Keratinocyte (primary cell): ENCODE data around the gene KICS2. TPM values are rescaled to one million over a fixed set of nuclear protein-coding genes. Genes with fewer than 3 reads are reported as not detected.

Source experiments
- DNase-seq: peaks from one replicate; pipeline ENCODE4 v3.0.0-alpha.2; 2011; ENCODE audit warnings: low read depth, missing footprints, low spot score
- FAIRE-seq: peaks from 2 replicates; lab custom pipeline; 2011; peaks lifted over from hg19 to GRCh38; lab: Jason Lieb, UNC
- H2AFZ ChIP-seq: 2 replicates; pipeline ENCODE4 v1.6.0; 2012; ENCODE audit warnings: low read length, control low read depth, inconsistent platforms; ENCODE audit not compliant: control insufficient read depth
- H3K27ac ChIP-seq: 2 replicates; pipeline ENCODE4 v1.5.1; 2011; ENCODE audit warnings: low read length; ENCODE audit not compliant: control insufficient read depth, insufficient read depth
- H3K27me3 ChIP-seq: 3 replicates; pipeline ENCODE4 v1.6.0; 2011; ENCODE audit warnings: low read length; ENCODE audit not compliant: control insufficient read depth, insufficient read depth; ENCODE audit errors: extremely low read depth
- H3K36me3 ChIP-seq, 2 experiments: 2 replicates in 1 of 2; 3 replicates in 1 of 2; pipeline ENCODE4 v1.5.1; 2011; ENCODE audit warnings: low read length in 2 of 2, mild to moderate bottlenecking in 1 of 2; ENCODE audit not compliant: control insufficient read depth in 2 of 2, insufficient read depth in 2 of 2; ENCODE audit errors: extremely low read depth in 1 of 2
- H3K4me1 ChIP-seq: 3 replicates; pipeline ENCODE4 v1.5.1; 2011; ENCODE audit warnings: low read length; ENCODE audit not compliant: control insufficient read depth, insufficient read depth; ENCODE audit errors: extremely low read depth
- H3K4me2 ChIP-seq: 3 replicates; pipeline ENCODE4 v1.6.0; 2011; ENCODE audit warnings: low read depth, low read length; ENCODE audit not compliant: control insufficient read depth, insufficient read depth; ENCODE audit errors: extremely low read depth
- H3K4me3 ChIP-seq, 3 experiments: fragments of 200-600 bp in 1 of 3; sonication (generic) in 1 of 3; 2 replicates in 2 of 3; 3 replicates in 1 of 3; pipeline ENCODE4 v1.5.1; 2011 to 2016; ENCODE audit warnings: low read length in 3 of 3, mild to moderate bottlenecking in 3 of 3, control low read depth in 2 of 3, inconsistent platforms in 1 of 3, low read depth in 1 of 3, mixed read lengths in 1 of 3, mixed run types in 1 of 3, moderate library complexity in 1 of 3; ENCODE audit not compliant: control insufficient read depth in 2 of 3, insufficient read depth in 2 of 3; ENCODE audit errors: extremely low read depth in 1 of 3
- H3K79me2 ChIP-seq: 2 replicates; pipeline ENCODE4 v1.6.0; 2012; ENCODE audit warnings: low read length; ENCODE audit not compliant: control insufficient read depth, insufficient read depth
- H3K9ac ChIP-seq: 3 replicates; pipeline ENCODE4 v1.6.0; 2011; ENCODE audit warnings: low read length; ENCODE audit not compliant: control insufficient read depth, insufficient read depth; ENCODE audit errors: extremely low read depth
- H3K9me1 ChIP-seq: 3 replicates; pipeline ENCODE4 v1.6.0; 2011; ENCODE audit warnings: low read length; ENCODE audit not compliant: control insufficient read depth, insufficient read depth; ENCODE audit errors: extremely low read depth
- H3K9me3 ChIP-seq: 2 replicates; pipeline ENCODE4 v1.5.1; 2012; ENCODE audit warnings: low read depth, low read length; ENCODE audit not compliant: control insufficient read depth
- H4K20me1 ChIP-seq: 3 replicates; pipeline ENCODE4 v1.6.0; 2011; ENCODE audit warnings: low read length; ENCODE audit not compliant: control insufficient read depth, insufficient read depth; ENCODE audit errors: extremely low read depth
- EZH2 ChIP-seq: IDR thresholded peaks from one replicate; pipeline ENCODE4 v1.6.1; 2012; ENCODE audit warnings: inconsistent platforms, mild to moderate bottlenecking, low read length, moderate library complexity
- dilution Hi-C: fragments of 300-500 bp; cut with MboI; formaldehyde crosslinking; loops from one replicate; pipeline ENCODE4 v1.7.0; 2020; ENCODE audit warnings: low sequenced_read_pairs; ENCODE audit not compliant: extremely low pct_ligation_motif_present
- polyA plus RNA-seq, 5 experiments: library from polyadenylated mRNA; depleted of rRNA in 3 of 5; stranded (reverse) in 3 of 5; stranded (forward) in 1 of 5; unstranded in 1 of 5; fragments of >200 nt; gene quantifications; 1 replicate in 1 of 5; 2 replicates in 3 of 5; 3 replicates in 1 of 5; pipeline versions ENCODE4 v1.2.1 to v1.2.3, GENCODE V29; 2011 to 2012; ENCODE audit warnings: missing spikeins in 2 of 5, low read depth in 1 of 5, low replicate concordance in 1 of 5
- TF ChIP-seq, protein P1 (sequence below), 3 experiments: IDR thresholded peaks in 1 of 3; conservative IDR thresholded peaks in 1 of 3; optimal IDR thresholded peaks in 1 of 3; 2 replicates in 2 of 3; 3 replicates in 1 of 3; pipeline versions ENCODE3 to v1.5.1; 2011; ENCODE audit warnings: low read length in 3 of 3, mild to moderate bottlenecking in 3 of 3, moderate library complexity in 2 of 3, control low read depth in 1 of 3, inconsistent platforms in 1 of 3; ENCODE audit not compliant: insufficient read depth in 2 of 3; ENCODE audit errors: extremely low read depth in 1 of 3

The KICS2 gene
- polyA plus RNA-seq, 1 donor (not counting 4 experiments of a cell fraction or from before 2014, with no cell fraction given) = 6.2 TPM

DNA sequence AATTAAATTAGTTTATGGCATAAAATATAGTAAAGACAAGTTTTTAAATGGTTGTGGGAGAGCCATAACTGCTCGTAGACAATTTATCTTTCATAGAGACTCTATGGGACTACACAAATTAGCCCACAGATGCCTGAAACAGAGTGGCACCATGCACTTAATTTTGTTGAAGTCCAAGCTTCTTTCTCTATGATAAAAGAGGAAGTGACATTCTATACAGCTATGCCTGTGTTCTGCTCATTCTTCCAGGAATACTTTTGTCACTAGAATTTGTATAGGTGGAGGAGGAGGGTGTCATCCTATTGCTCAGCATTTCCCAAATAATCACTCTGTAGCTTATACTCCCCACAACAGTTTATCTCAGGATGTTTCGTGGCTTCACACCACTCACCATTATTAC is 43.7 kb upstream of the KICS2 start:
- TF ChIP-seq, protein P1, sequence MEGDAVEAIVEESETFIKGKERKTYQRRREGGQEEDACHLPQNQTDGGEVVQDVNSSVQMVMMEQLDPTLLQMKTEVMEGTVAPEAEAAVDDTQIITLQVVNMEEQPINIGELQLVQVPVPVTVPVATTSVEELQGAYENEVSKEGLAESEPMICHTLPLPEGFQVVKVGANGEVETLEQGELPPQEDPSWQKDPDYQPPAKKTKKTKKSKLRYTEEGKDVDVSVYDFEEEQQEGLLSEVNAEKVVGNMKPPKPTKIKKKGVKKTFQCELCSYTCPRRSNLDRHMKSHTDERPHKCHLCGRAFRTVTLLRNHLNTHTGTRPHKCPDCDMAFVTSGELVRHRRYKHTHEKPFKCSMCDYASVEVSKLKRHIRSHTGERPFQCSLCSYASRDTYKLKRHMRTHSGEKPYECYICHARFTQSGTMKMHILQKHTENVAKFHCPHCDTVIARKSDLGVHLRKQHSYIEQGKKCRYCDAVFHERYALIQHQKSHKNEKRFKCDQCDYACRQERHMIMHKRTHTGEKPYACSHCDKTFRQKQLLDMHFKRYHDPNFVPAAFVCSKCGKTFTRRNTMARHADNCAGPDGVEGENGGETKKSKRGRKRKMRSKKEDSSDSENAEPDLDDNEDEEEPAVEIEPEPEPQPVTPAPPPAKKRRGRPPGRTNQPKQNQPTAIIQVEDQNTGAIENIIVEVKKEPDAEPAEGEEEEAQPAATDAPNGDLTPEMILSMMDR (optimal IDR thresholded peaks at IDR 0.05 in 1 of 3, IDR thresholded peaks at IDR 0.05 in 1 of 3, conservative IDR thresholded peaks at IDR 0.05 in 1 of 3; ENCODE audit: extremely low read depth in 1 of 3, insufficient read depth in 2 of 3, low read length in 3 of 3) = no peak
- no peak for TF ChIP-seq EZH2
- FAIRE-seq = no peak

DNA sequence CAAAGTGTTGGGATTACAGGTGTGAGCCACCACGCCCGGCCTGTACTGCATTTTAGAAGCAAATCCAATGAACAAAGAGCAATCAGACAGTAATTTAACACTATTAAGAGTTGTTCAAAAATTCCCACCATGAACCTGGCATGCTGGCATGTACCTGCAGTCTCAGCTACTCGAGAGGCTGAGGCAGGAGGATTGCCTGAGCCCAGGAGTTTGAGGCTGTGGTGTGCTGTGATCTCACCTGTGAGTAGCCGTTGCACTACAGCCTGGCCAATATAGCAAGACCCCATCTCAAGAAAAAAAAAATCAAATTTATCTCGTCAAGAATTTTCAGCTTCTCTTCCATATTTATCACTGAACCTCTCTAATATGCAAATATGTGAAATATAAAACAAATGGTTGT is 39.7 kb upstream of the KICS2 start:
- Histone ChIP-seq H3K27ac (no peak overlapping the region), H3K4me1 (no peaks in the 10 kb centered on the region), H3K27me3 (no peaks in the 10 kb centered on the region), H3K9me3 (no peaks in the 10 kb centered on the region), H3K9ac (no peak overlapping the region), H4K20me1 (no peaks in the 10 kb centered on the region), H3K4me2 (no peak overlapping the region), H3K9me1 (no peaks in the 10 kb centered on the region), H3K36me3 (no peaks in the 10 kb centered on the region), H3K79me2 (no peaks in the 10 kb centered on the region), H3K4me3 (no peak overlapping the region), H2AFZ (no peak overlapping the region)
- dilution Hi-C loops = loop anchor here (25.0 kb wide), 1 partner anchor 425 kb away; the partner anchor contains the start of gene SRGAP1
- FAIRE-seq (no peak), DNase-seq (no peak)
- TF ChIP-seq, protein P1 (optimal IDR thresholded peaks at IDR 0.05 in 1 of 3, IDR thresholded peaks at IDR 0.05 in 1 of 3, conservative IDR thresholded peaks at IDR 0.05 in 1 of 3; ENCODE audit: extremely low read depth in 1 of 3, insufficient read depth in 2 of 3, low read length in 3 of 3) = no peak
- TF ChIP-seq EZH2 = no peak

More for the DNA sequence above, 43.7 kb upstream of the KICS2 start:
- no peaks in the 10 kb centered on the region for H3K9me3 ChIP-seq
- no peaks in the 10 kb centered on the region for H3K9me1 ChIP-seq
- dilution Hi-C loops = loop anchor here (25.0 kb wide), 1 partner anchor 429 kb away; the partner anchor contains the start of gene SRGAP1
- no peak overlapping the region for H3K9ac ChIP-seq
- H3K4me2 ChIP-seq = no peak overlapping the region
- no peak for DNase-seq
- H4K20me1 ChIP-seq = no peaks in the 10 kb centered on the region
- H3K4me3 ChIP-seq = no peak overlapping the region
- no peak overlapping the region for H3K27ac ChIP-seq
- no peaks in the 10 kb centered on the region for H3K79me2 ChIP-seq
- H3K27me3 ChIP-seq = no peaks in the 10 kb centered on the region
- no peaks in the 10 kb centered on the region for H3K4me1 ChIP-seq
- H3K36me3 ChIP-seq = no peaks in the 10 kb centered on the region
- H2AFZ ChIP-seq = no peak overlapping the region
